K562 treated with DMSO at 1 percent for 4 hours (cell line): Measurements from ENCODE around the gene CD55. TPM values are rescaled to one million over a fixed set of nuclear protein-coding genes. Genes with fewer than 3 reads are reported as not detected.

Experiments
- total RNA-seq: library from RNA; unstranded; fragments of 300-600 nt; gene quantifications from 2 replicates; pipeline ENCODE4 v1.2.3, GENCODE V29; 2022; ENCODE audit not compliant: insufficient read depth

The CD55 gene
- 57.0 and 74.4 TPM in 2 replicates for total RNA-seq

GRCh38 chr1:207321079-207321789 lies at the start of gene CD55:
CD55 (plus strand) TSS chr1:207321678; CDS start chr1:207321766, 88 bp downstream.

Other genes starting within 250 kb of the CD55 start
- not detected in 2 replicates for gene C4BPB, start 232.8 kb upstream of the CD55 start, total RNA-seq
- gene C4BPA, start 217.4 kb upstream of the CD55 start, total RNA-seq: 0.57 and 0.73 TPM in 2 replicates
- gene CR2, start 132.7 kb downstream of the CD55 start, total RNA-seq: 0.18 TPM in 1 of 2 replicates, not detected in the other
- 0.30 TPM in 1 of 2 replicates, not detected in the other for gene CR1, start 174.5 kb downstream of the CD55 start, total RNA-seq